Mucosa of descending colon (tissue), 3 donors: ENCODE measurements around the gene LIF. TPM values are rescaled to one million over a fixed set of nuclear protein-coding genes. Genes with fewer than 3 reads are reported as not detected.

Experiments
- ATAC-seq: fragments of 200-7000 bp; cut with Tn5 transposase; one replicate; pipeline ENCODE4 v1.9.1; 2020; ENCODE audit warnings: mild to moderate bottlenecking, moderate library complexity
- DNase-seq, 3 donors: peaks; one replicate each; pipeline ENCODE4 v3.0.0-alpha.2; 2020
- H3K36me3 ChIP-seq: fragments of 200-600 bp; one replicate; pipeline ENCODE4 v1.8.0; 2021; ENCODE audit warnings: low read depth, mild to moderate bottlenecking
- H3K4me1 ChIP-seq: fragments of 200-600 bp; one replicate; pipeline ENCODE4 v1.8.0; 2021; ENCODE audit warnings: low read depth, mild to moderate bottlenecking
- H3K4me3 ChIP-seq: fragments of 200-600 bp; one replicate; pipeline ENCODE4 v1.8.0; 2021; ENCODE audit warnings: mild to moderate bottlenecking
- H3K9me3 ChIP-seq: fragments of 200-600 bp; one replicate; pipeline ENCODE4 v1.8.0; 2021; ENCODE audit warnings: mild to moderate bottlenecking
- intact Hi-C, 2 donors: fragments of 100-400 bp; cut with DNase I in 1 of 2; cut with micrococcal nuclease in 1 of 2; formaldehyde crosslinking; loops; one replicate each; pipeline versions ENCODE4 v1.11.0 to v1.11.1; 2022; cut with DNase I, micrococcal nuclease
- total RNA-seq, 3 donors: library from RNA; stranded (reverse); fragmentation: NEBNext Ultra II Directional in 2 of 3; extraction: Animal tissue kit (Norgen Biotek cat#: 25700) in 2 of 3; gene quantifications; one replicate each; pipeline versions ENCODE4 v1.2.1 to v1.2.4, GENCODE V29; 2021 to 2023
- TF ChIP-seq, protein P1 (sequence below): fragments of 200-600 bp; IDR thresholded peaks from one replicate; pipeline ENCODE4 v1.8.0; 2022; ENCODE audit warnings: antibody characterized with exemption, mild to moderate bottlenecking
- donor health status: DM: no; HTN: no; CAD: no; lungs with moderate emphysema.
- donor health status: DM: no; HTN: no; CAD: no.
- donor health status: DM: no; HTN: yes; CAD: no.

Gene LIF
- total RNA-seq, 3 donors from 2014 or later, result 9.1 to 10.0 (median 9.9) TPM

DNA sequence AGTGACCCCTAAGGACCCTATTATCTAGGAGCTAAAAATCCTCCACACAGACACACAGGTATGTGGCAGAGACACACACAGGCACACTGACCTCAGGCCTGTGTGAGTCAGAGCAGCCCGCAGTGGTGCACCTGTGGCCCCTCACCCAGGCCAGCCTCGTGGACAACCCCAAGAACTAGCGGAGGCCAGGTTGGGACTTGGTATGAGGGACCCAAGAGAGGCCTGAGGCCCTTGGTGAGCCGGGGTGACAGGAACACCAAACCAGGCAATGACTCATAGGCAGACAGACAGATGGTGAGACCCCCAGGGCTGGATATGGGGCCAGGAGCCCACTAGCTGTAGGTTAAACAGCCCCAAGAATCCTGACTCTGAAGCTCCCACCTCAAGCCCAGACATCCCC lies 36.8 kb upstream of the LIF start:
- no peaks in the 10 kb centered on the region for H3K36me3 ChIP-seq
- ATAC-seq, result no peak
- intact Hi-C loops, result loop anchor here in 1 of 2 donors (10.0 kb wide), 1 partner anchor 61 kb away; no protein-coding TSS in a partner anchor

DNA sequence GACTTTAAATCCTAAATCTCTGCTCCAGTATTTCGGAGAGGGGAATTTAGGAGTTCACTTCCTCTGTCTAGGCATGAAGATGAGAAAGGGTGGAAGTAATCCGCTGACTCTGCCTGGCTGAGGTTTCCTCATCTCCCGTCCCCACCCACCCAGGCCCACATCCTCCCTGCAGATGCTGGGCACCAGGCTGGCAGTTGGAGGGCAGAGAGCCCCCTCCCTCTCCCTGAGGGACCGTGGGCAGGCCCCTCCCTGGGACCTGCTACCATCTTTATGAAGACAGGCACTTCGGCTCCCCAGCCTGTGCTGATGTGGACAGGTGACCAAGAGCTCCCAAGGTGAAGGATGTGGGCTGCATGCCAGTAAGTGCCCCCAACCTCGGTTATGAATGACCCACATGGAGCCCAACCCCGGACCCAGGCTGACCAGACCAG lies 36.1 kb upstream of the LIF start:
- intact Hi-C loops, result loop anchor here in 1 of 2 donors (10.0 kb wide), 1 partner anchor 62 kb away; no protein-coding TSS in a partner anchor
- TF ChIP-seq, protein P1, sequence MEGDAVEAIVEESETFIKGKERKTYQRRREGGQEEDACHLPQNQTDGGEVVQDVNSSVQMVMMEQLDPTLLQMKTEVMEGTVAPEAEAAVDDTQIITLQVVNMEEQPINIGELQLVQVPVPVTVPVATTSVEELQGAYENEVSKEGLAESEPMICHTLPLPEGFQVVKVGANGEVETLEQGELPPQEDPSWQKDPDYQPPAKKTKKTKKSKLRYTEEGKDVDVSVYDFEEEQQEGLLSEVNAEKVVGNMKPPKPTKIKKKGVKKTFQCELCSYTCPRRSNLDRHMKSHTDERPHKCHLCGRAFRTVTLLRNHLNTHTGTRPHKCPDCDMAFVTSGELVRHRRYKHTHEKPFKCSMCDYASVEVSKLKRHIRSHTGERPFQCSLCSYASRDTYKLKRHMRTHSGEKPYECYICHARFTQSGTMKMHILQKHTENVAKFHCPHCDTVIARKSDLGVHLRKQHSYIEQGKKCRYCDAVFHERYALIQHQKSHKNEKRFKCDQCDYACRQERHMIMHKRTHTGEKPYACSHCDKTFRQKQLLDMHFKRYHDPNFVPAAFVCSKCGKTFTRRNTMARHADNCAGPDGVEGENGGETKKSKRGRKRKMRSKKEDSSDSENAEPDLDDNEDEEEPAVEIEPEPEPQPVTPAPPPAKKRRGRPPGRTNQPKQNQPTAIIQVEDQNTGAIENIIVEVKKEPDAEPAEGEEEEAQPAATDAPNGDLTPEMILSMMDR, result no peak
- ATAC-seq (no peak), DNase-seq (no peak)
- Histone ChIP-seq H3K4me3 (no peak overlapping the region), H3K9me3 (no peaks in the 10 kb centered on the region), H3K4me1 (peaks cover 6% of the 10 kb centered on the region), H3K36me3 (no peaks in the 10 kb centered on the region)

More for the DNA sequence above, 36.8 kb upstream of the LIF start:
- TF ChIP-seq, protein P1, result no peak
- Histone ChIP-seq H3K4me1 (peaks cover under 1% of the 10 kb centered on the region), H3K9me3 (no peaks in the 10 kb centered on the region), H3K4me3 (no peak overlapping the region)
- no peak for DNase-seq

DNA sequence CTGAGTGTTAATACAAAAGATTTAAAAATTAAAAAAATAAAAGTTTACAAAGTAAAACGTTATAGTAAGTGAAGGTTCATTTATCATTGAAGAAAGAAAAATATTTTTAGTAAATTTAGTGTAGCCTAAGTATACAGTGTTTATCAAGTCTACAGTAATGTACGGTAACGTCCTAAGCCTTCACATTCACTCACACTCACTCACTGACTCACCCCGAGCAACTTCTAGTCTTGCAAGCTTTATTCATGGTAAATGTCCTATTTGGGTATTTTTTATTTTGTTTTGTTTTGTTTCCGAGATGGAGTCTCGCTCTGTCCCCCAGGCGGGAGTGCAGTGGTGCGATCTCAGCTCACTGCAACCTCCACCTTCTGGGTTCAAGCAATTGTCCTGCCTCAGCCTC lies 33.9 kb upstream of the LIF start:
- peaks cover 6% of the 10 kb centered on the region for H3K4me1 ChIP-seq
- intact Hi-C loops, result loop anchor here in 1 of 2 donors (10.0 kb wide), 1 partner anchor 64 kb away; no protein-coding TSS in a partner anchor
- H3K36me3 ChIP-seq, result no peaks in the 10 kb centered on the region
- no peak overlapping the region for H3K4me3 ChIP-seq
- no peak for ATAC-seq
- DNase-seq, result no peak
- no peaks in the 10 kb centered on the region for H3K9me3 ChIP-seq
- TF ChIP-seq, protein P1, result no peak

DNA sequence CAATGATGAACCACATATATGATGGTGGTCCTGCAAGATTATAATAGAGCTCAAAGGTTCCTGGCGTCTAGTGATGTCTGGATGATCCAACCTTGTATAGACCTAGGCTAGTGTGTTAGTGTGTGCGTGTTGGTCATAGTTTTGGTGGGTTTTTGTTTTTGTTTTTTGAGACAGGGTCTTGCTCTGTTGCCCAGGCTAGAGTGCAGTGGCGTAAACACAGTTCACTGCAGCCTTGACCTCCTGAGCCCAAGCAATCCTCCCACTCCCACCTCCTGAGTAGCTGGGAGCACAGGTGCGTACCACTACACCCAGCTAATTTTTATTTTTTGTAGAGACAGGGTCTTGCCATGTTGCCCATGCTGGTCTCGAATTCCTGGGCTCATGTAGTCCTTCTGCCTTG lies 33.4 kb upstream of the LIF start:
- DNase-seq (no peak), ATAC-seq (no peak)
- H3K9me3 ChIP-seq, result no peaks in the 10 kb centered on the region
- intact Hi-C loops, result loop anchor here in 1 of 2 donors (10.0 kb wide), 1 partner anchor 65 kb away; no protein-coding TSS in a partner anchor
- TF ChIP-seq, protein P1, result no peak
- no peak overlapping the region for H3K4me3 ChIP-seq
- peaks cover 6% of the 10 kb centered on the region for H3K4me1 ChIP-seq
- no peaks in the 10 kb centered on the region for H3K36me3 ChIP-seq

DNA sequence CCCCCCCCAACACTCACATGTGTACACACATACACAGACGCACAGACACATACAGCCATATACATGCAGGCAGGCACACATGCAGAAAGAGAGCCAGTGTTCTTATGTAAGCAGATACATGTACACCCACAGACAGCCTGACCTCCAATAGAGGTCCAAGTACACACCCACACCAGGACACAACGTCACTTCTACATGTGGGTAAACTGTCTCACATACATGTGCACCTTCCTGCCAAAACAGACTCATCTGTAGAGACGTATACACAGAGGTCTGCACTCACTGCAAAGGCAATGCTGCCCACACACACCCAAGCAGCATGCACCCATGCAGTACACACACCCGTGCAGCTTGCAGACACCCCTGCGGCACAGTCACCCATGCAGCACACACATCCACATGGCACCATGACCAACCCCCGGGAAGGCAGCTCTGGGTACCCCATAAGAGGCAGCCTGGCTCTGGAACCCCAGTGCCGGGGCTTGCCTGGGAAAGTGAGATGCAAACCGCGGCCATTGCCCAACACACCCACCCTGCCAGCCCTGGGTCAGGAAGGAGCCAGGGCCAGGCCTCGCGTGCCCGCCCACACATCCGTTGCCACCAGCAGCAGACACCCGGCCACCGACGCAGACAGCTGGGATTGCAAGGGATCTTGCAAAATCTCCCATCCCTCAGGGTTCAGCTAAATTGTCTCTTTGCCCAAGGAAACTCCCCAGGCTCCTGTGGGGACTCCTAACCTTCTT lies 32.7 kb upstream of the LIF start:
- DNase-seq (no peak), ATAC-seq (no peak)
- TF ChIP-seq, protein P1, result no peak
- Histone ChIP-seq H3K4me3 (no peak overlapping the region), H3K4me1 (peaks cover 6% of the 10 kb centered on the region), H3K36me3 (no peaks in the 10 kb centered on the region), H3K9me3 (no peaks in the 10 kb centered on the region)
- intact Hi-C loops, result no loop called here
